A673 (cell line): ENCODE data around the gene MIER2. TPM values are rescaled to one million over a fixed set of nuclear protein-coding genes. Genes with fewer than 3 reads are reported as not detected.

Experiments
- BruUV-seq: library from RNA; stranded (reverse); fragments of 400-500 nt; replicated peaks from 2 replicates; lab custom pipeline; 2021; lab: Mats Ljungman, UMichigan
- CTCF ChIA-PET: fragments of 300-600 bp; sonication (Branson Sonifier 250); formaldehyde crosslinking; loops from one replicate; lab custom pipeline; 2022; ENCODE audit warnings: antibody characterized with exemption; lab: Charles Lee
- POLR2A ChIA-PET: fragments of 300-600 bp; sonication (Branson Sonifier 250); formaldehyde crosslinking; loops from one replicate; lab custom pipeline; 2022; ENCODE audit warnings: antibody characterized with exemption; ENCODE audit not compliant: low non-redundant PET; lab: Charles Lee
- DNase-seq: peaks from one replicate; pipeline ENCODE4 v3.0.0-alpha.2; 2015; ENCODE audit warnings: low spot score
- H3K27ac ChIP-seq: fragments of 200-600 bp; sonication (generic); 2 replicates; pipeline ENCODE4 v1.5.1; 2016; ENCODE audit warnings: mixed run types, low read depth, mild to moderate bottlenecking, mixed read lengths, antibody characterized with exemption, low read length; ENCODE audit not compliant: poor library complexity, severe bottlenecking
- H3K27me3 ChIP-seq: fragments of 200-600 bp; sonication (generic); replicated peaks from 2 replicates; pipeline ENCODE4 v1.6.1; 2017; ENCODE audit warnings: mixed run types, low read depth, mild to moderate bottlenecking, mixed read lengths, antibody characterized with exemption, low read length; ENCODE audit not compliant: insufficient read depth, poor library complexity
- H3K36me3 ChIP-seq: fragments of 200-600 bp; sonication (generic); 2 replicates; pipeline ENCODE4 v1.6.1; 2016; ENCODE audit warnings: mixed run types, mild to moderate bottlenecking, mixed read lengths, antibody characterized with exemption, low read length; ENCODE audit not compliant: insufficient read depth, poor library complexity, severe bottlenecking
- H3K4me1 ChIP-seq: fragments of 200-600 bp; sonication (generic); 2 replicates; pipeline ENCODE4 v1.6.1; 2017; ENCODE audit warnings: mixed run types, mild to moderate bottlenecking, mixed read lengths, antibody characterized with exemption, low read length; ENCODE audit not compliant: insufficient read depth, poor library complexity, severe bottlenecking
- H3K4me3 ChIP-seq: fragments of 200-600 bp; sonication (generic); 2 replicates; pipeline ENCODE4 v1.5.1; 2016; ENCODE audit warnings: low read depth, mixed run types, mild to moderate bottlenecking, mixed read lengths, low read length; ENCODE audit not compliant: poor library complexity, severe bottlenecking
- H3K9me3 ChIP-seq: fragments of 200-600 bp; sonication (generic); 2 replicates; pipeline ENCODE4 v1.6.1; 2016; ENCODE audit warnings: mixed run types, low read depth, mild to moderate bottlenecking, mixed read lengths, antibody characterized with exemption, low read length; ENCODE audit not compliant: poor library complexity, severe bottlenecking
- CTCF ChIP-seq: fragments of 300-800, 200-600 bp; sonication (generic); conservative IDR thresholded peaks from 2 replicates; pipeline ENCODE4 v1.5.1; 2017; ENCODE audit warnings: low read depth, mild to moderate bottlenecking, antibody characterized with exemption, low read length, moderate library complexity, mixed read lengths
- EZH2 ChIP-seq: fragments of 200-600 bp; sonication (generic); IDR thresholded peaks from 2 replicates; pipeline ENCODE4 v1.6.1; 2017; ENCODE audit warnings: borderline replicate concordance, low read depth, mild to moderate bottlenecking, mixed read lengths, antibody characterized with exemption, low read length; ENCODE audit not compliant: poor library complexity, severe bottlenecking
- intact Hi-C: fragments of 100-400 bp; cut with micrococcal nuclease; formaldehyde crosslinking; loops from one replicate; pipeline ENCODE4 v1.10.0; 2022; ENCODE audit not compliant: unreplicated experiment
- total RNA-seq: library from RNA; stranded (reverse); gene quantifications from 2 replicates; pipeline ENCODE4 v1.2.3, GENCODE V29; 2021

MIER2 gene
- total RNA-seq, 1 experiment from 2014 or later, result 47.8 TPM

- Histone ChIP-seq H3K4me1 (peaks cover 26% of the 10 kb centered on the region), H3K4me3 (peak overlapping the region; percentile 83), H3K27ac (peak overlapping the region; percentile 83), H3K36me3 (peaks cover 4% of the 10 kb centered on the region), H3K27me3 (no peaks in the 10 kb centered on the region), H3K9me3 (no peaks in the 10 kb centered on the region)
- TF ChIP-seq CTCF (no peak), EZH2 (no peak)
- DNase-seq, result peak; percentile 10
- intact Hi-C loops, result no loop called here
- ChIA-PET POLR2A (interaction anchor here (0.6 kb wide), 1 partner anchor 11 kb away, joined by 3 read pairs; no protein-coding TSS in a partner anchor), CTCF (interaction anchor here (1.1 kb wide), 1 partner anchor 118 kb away, joined by 3 read pairs; no protein-coding TSS in a partner anchor)
- TSS peak; percentile 32 for BruUV-seq
Measured at GRCh38 chr19:343451-343931, 1.1 kb downstream of the MIER2 start.

- intact Hi-C loops, result no loop called here
- TF ChIP-seq EZH2 (no peak), CTCF (no peak)
- peak overlapping the region; percentile 83 for H3K27ac ChIP-seq
- no peaks in the 10 kb centered on the region for H3K27me3 ChIP-seq
- ChIA-PET CTCF (interaction anchor here (1.1 kb wide), 2 partner anchors 119 to 164 kb away, joined by 3 read pairs; no protein-coding TSS in a partner anchor), POLR2A (interaction anchor here (0.6 kb wide), 1 partner anchor 11 kb away, joined by 3 read pairs; no protein-coding TSS in a partner anchor)
- no peak for DNase-seq
- H3K4me1 ChIP-seq, result peaks cover 26% of the 10 kb centered on the region
- peaks cover 4% of the 10 kb centered on the region for H3K36me3 ChIP-seq
- BruUV-seq, result no TSS peak
- H3K9me3 ChIP-seq, result no peaks in the 10 kb centered on the region
- peak overlapping the region; percentile 83 for H3K4me3 ChIP-seq
Measured at GRCh38 chr19:342801-343421, 1.7 kb downstream of the MIER2 start.

- H3K9me3 ChIP-seq, result no peaks in the 10 kb centered on the region
- intact Hi-C loops, result no loop called here
- H3K4me3 ChIP-seq, result peak overlapping the region; percentile 83
- peaks cover 26% of the 10 kb centered on the region for H3K4me1 ChIP-seq
- ChIA-PET POLR2A (no interaction called here), CTCF (interaction anchor here (1.1 kb wide), 1 partner anchor 164 kb away, joined by 3 read pairs; no protein-coding TSS in a partner anchor)
- H3K27me3 ChIP-seq, result no peaks in the 10 kb centered on the region
- BruUV-seq, result no TSS peak
- peaks cover 4% of the 10 kb centered on the region for H3K36me3 ChIP-seq
- no peak for DNase-seq
- H3K27ac ChIP-seq, result peak overlapping the region; percentile 32
- TF ChIP-seq EZH2, result no peak
- TF ChIP-seq CTCF, result no peak
Measured at GRCh38 chr19:342128-342455, 2.5 kb downstream of the MIER2 start.
